Bronchial epithelial cell (primary cell): ENCODE results near the gene KAZN. TPM values are rescaled to one million over a fixed set of nuclear protein-coding genes. Genes with fewer than 3 reads are reported as not detected.

ENCODE experiments used
- DNase-seq: peaks from one replicate; pipeline ENCODE4 v3.0.0-alpha.2; 2010; ENCODE audit warnings: low read depth
- FAIRE-seq: peaks from 2 replicates; lab custom pipeline; 2011; peaks lifted over from hg19 to GRCh38; lab: Jason Lieb, UNC
- H3K27me3 ChIP-seq: 2 replicates; pipeline ENCODE4 v1.5.1; 2011; ENCODE audit warnings: low read length; ENCODE audit not compliant: control insufficient read depth, insufficient read depth
- H3K36me3 ChIP-seq: 2 replicates; pipeline ENCODE4 v1.5.1; 2011; ENCODE audit warnings: low read length; ENCODE audit not compliant: control insufficient read depth, insufficient read depth
- H3K4me3 ChIP-seq: 2 replicates; pipeline ENCODE4 v1.5.1; 2011; ENCODE audit warnings: mild to moderate bottlenecking, low read depth, low read length, control low read depth
- total RNA-seq: library from RNA; depleted of rRNA; stranded (reverse); fragments of >200 nt; gene quantifications from 2 replicates; pipeline ENCODE4 v1.2.1, GENCODE V29; 2014
- TF ChIP-seq, protein P1 (sequence below): IDR thresholded peaks from 2 replicates; pipeline ENCODE4 v1.5.1; 2011; ENCODE audit warnings: mild to moderate bottlenecking, moderate library complexity, low read length, control low read depth, inconsistent platforms; ENCODE audit not compliant: insufficient read depth, severe bottlenecking

The KAZN gene
- total RNA-seq, 1 donor from 2014 or later = 4.7 TPM

DNA sequence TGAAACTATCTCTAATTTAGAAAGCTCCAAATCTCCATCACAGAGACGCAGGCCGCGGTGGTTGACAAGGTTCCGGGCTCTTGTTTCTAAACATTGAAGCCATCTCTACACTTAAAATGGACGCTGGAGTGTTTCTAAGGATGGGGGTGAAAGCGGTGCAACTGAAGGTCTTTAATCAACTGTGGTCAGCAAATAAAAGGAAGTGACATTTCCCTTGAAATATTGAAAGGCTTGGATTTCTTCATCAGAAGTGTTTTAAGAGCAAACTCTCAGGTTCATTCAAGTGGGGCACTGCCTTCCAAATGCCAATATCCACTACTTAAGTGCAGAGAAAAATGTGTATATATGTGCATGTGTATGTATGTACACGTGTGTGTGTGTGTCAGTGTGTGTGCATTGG lies 117.3 kb downstream of the KAZN start:
- Histone ChIP-seq H3K36me3 (no peaks in the 10 kb centered on the region), H3K4me3 (no peak overlapping the region), H3K27me3 (no peaks in the 10 kb centered on the region)
- DNase-seq (no peak), FAIRE-seq (no peak)
- TF ChIP-seq, protein P1, sequence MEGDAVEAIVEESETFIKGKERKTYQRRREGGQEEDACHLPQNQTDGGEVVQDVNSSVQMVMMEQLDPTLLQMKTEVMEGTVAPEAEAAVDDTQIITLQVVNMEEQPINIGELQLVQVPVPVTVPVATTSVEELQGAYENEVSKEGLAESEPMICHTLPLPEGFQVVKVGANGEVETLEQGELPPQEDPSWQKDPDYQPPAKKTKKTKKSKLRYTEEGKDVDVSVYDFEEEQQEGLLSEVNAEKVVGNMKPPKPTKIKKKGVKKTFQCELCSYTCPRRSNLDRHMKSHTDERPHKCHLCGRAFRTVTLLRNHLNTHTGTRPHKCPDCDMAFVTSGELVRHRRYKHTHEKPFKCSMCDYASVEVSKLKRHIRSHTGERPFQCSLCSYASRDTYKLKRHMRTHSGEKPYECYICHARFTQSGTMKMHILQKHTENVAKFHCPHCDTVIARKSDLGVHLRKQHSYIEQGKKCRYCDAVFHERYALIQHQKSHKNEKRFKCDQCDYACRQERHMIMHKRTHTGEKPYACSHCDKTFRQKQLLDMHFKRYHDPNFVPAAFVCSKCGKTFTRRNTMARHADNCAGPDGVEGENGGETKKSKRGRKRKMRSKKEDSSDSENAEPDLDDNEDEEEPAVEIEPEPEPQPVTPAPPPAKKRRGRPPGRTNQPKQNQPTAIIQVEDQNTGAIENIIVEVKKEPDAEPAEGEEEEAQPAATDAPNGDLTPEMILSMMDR = no peak

GRCh38 chr1:14716474-14716873 lies 118.0 kb downstream of the KAZN start:
- DNase-seq (no peak), FAIRE-seq (peak; percentile 23)

GRCh38 chr1:14718476-14718875 lies 120.0 kb downstream of the KAZN start:
- no peaks in the 10 kb centered on the region for H3K27me3 ChIP-seq
- H3K36me3 ChIP-seq = no peaks in the 10 kb centered on the region
- DNase-seq (no peak), FAIRE-seq (no peak)
- no peak overlapping the region for H3K4me3 ChIP-seq
- TF ChIP-seq, protein P1 = no peak

More at GRCh38 chr1:14716474-14716873, 118.0 kb downstream of the KAZN start:
- H3K4me3 ChIP-seq = no peak overlapping the region
- TF ChIP-seq, protein P1 = no peak
- no peaks in the 10 kb centered on the region for H3K27me3 ChIP-seq
- H3K36me3 ChIP-seq = no peaks in the 10 kb centered on the region

- no peak for DNase-seq
- TF ChIP-seq, protein P1 = no peak
- Histone ChIP-seq H3K27me3 (no peaks in the 10 kb centered on the region), H3K4me3 (no peak overlapping the region), H3K36me3 (no peaks in the 10 kb centered on the region)
- FAIRE-seq = no peak
These were observed 124.9 kb downstream of the KAZN start for GRCh38 chr1:14723401-14723800.

DNA sequence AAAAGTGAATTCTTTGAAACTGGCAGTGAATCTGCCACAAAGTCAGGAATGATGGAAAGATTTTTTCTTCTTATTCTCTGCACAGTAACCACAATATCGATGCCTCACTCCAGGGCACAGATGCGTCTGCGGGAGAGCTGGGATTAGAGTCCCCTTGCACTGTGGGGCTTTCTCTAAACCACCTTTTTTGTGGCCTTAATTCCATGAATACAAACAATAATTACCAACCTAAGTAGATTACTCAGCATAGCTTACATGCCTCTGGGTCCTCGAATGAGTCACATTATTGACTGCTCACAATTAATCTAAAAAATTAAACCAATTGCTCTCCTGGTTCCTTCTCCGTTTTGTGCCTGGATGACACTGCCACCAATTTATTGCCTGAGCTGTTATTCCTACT lies 125.8 kb downstream of the KAZN start:
- Histone ChIP-seq H3K4me3 (no peak overlapping the region), H3K36me3 (no peaks in the 10 kb centered on the region), H3K27me3 (no peaks in the 10 kb centered on the region)
- TF ChIP-seq, protein P1 = no peak
- DNase-seq (peak; percentile 27), FAIRE-seq (no peak)

- H3K27me3 ChIP-seq = no peaks in the 10 kb centered on the region
- no peak overlapping the region for H3K4me3 ChIP-seq
- TF ChIP-seq, protein P1 = no peak
- no peak for DNase-seq
- H3K36me3 ChIP-seq = no peaks in the 10 kb centered on the region
- FAIRE-seq = no peak
These were observed 126.2 kb downstream of the KAZN start for GRCh38 chr1:14724678-14725077.
